ENCODE data around the gene GDE1.

Gene GDE1

DNA sequence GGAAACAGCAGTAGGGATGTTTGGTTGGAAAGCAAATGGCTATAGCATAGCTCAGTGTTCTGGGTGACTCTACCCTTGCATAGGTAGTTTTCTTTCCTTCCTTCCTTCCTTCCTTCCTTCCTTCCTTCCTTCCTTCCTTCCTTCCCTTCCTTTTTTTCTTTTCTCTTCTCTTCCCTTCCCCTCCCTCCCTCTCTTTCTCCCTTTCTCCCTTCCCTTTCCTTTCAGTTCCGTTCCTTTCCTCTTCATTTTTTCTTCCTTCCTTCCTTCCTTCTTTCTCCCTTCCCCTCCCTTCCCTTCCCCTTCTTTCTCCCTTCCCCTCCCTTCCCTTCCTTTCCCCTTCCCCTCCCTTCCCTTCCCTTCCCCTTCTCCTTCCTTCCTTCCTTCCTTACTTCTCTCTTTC, 31.3 kb downstream of the GDE1 start:
- DNase-seq (ENCODE audit: extremely low read depth in 1 of 2, low read depth in 1 of 2): no peak

DNA sequence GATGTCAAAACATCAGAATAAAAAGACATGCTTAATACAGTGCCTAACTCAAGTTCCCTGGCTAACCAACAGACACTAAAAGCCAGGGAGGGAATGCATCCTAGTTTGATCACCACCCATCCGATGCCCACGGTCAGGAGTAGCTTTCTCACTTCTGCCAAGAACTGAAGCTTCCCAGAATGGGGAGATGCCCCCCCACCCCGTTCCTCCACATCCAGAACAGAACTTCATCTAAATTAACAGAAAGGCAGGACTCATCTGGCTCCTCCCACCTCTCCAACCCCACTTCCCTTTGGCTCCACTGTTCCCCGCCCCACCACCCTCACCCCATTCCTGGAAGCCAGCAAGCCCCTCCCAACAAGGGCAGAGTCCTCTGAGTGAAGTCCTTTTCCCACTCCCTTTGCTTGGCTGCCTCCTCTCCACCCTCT, 33.7 kb downstream of the GDE1 start:
- no peak for DNase-seq (ENCODE audit: extremely low read depth in 1 of 2, low read depth in 1 of 2)

DNA sequence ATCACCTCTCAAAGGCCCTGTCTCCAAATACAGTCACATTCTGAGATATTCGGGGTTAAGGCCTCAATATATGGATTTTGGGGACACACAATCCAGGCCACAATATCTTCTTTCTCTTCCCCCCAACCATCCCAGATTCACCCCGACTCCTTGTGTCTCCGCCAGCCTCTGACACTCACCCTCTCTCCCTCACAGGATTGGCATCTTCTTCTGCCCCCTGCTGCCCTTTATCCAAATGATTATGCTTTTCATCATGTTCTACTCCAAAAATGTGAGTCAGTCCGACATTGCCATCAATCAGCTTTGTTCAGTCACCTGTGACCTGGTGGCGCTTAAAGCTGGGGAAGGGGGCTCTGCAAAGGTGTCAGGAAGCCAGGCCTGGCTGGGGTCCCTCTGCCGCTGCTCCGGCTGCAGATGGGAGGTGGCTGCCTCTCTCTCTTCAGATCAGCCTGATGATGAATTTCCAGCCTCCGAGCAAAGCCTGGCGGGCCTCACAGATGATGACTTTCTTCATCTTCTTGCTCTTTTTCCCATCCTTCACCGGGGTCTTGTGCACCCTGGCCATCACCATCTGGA, 35.1 kb downstream of the GDE1 start:
- no peak for DNase-seq (ENCODE audit: extremely low read depth in 1 of 2, low read depth in 1 of 2)

DNA sequence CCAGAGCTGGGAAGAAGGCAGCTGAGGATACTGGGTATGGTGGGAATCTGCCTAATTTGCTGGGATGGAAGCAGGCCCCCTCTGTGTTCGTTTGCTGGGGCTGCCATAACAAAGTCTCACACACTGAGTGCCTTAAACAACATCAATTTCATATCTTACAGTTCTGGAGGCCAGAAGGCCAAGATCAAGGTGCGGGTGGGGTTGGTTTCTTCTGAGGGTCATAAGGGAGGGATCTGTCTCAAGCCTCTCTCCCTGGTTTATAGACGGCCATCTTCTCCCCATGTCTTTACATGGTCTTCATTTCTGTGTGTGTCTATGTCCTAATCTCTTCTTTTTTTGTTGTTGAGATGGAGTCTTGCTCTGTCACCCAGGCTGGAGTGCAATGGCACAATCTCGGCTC, 35.8 kb downstream of the GDE1 start:
- DNase-seq (ENCODE audit: extremely low read depth in 1 of 2, low read depth in 1 of 2): no peak

DNA sequence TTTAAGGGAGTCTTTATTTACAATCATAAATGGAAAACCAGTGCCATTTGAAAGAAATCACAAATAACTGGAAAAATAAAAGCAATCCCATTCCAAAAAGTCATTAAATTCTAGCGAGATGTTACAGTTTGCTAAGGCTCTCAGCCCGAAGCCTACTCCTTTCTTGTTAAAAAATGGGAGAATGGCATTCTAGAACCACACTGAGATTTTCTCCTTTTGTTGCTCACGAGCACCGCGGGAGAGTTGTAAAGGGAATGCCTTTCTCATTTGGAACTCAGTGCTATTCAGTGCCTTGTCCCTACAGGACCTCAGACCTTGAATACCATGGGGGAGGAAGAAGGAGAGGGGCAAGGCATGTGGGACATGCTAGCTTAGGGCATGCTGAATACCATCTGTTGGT, 36.3 kb downstream of the GDE1 start:
- no peak for DNase-seq (ENCODE audit: extremely low read depth in 1 of 2, low read depth in 1 of 2)

DNA sequence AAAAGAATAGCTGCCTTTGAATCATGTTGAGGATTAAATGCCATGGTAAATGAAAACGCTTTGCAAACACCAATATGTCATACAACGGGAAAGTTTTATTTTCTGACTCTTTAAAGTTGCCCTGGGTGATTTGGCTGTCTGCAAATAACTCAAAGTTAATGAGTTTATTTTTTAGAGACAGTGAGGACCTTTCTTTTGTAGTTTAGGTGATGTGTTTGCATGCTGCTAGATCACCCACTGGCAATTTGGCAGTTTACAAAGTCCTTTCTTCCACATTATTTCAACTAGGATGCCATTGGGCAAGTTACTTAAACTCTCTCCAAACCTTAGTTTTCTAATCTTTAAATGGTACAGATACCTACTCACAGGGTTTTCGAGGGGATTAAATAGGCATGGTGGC, 37.8 kb downstream of the GDE1 start:
- no peak for DNase-seq (ENCODE audit: extremely low read depth in 1 of 2, low read depth in 1 of 2)

DNA sequence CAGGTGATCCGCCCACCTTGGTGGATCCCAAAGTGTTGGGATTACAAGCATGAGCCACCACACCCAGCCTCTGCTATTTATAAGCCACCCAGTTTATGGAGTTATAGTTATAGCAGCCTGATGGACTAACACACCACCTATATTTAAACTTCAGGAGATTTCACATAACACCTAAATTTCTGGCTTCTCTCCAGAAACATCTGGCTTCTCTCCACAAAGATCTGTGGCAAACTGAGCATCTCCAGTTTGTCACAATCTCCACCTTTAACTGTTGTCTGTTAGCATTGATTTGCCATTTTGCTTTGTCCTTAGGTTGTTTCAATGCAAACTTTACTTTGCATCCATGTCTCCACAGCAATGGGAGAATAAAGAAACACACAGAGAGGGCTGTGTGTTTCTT, 39.6 kb downstream of the GDE1 start:
- no peak for DNase-seq (ENCODE audit: extremely low read depth in 1 of 2, low read depth in 1 of 2)

DNA sequence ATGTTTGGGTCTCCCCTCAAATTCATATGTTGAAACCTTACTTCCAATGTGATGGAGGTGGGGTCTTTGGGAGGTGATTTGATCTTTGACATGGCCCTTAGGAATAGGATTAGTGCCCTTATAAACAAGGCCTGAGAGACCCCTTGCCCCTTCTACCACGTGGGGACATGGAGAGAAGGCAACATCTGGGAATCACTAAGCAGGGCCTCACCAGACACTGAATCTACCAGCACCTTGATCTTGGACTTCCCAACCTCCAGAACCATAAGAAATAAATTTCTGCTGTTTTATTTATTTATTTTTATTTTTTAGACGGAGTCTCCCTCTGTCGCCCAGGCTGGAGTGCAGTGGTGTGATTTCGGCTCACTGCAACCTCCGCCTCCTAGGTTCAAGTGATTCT, 40.1 kb downstream of the GDE1 start:
- DNase-seq (ENCODE audit: extremely low read depth in 1 of 2, low read depth in 1 of 2): no peak

DNA sequence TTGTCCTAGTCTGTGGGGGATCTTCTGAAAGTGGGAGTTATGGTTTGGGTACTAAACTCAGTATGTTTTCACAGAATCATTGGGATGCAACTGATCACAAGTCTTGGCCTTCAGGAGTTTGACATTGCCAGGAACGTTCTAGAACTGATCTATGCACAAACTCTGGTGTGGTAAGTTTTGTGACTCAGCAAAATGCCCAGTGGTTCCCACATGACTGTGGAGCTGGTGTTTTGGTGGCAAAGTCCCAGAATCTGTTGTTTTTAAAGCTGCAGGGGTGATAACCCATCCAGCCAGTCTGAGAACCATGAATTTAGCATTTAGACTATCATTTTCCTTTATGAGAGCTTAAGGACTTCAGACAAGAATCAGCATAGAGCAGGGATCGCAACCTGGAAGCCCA, 40.6 kb downstream of the GDE1 start:
- DNase-seq (ENCODE audit: extremely low read depth in 1 of 2, low read depth in 1 of 2): no peak

DNA sequence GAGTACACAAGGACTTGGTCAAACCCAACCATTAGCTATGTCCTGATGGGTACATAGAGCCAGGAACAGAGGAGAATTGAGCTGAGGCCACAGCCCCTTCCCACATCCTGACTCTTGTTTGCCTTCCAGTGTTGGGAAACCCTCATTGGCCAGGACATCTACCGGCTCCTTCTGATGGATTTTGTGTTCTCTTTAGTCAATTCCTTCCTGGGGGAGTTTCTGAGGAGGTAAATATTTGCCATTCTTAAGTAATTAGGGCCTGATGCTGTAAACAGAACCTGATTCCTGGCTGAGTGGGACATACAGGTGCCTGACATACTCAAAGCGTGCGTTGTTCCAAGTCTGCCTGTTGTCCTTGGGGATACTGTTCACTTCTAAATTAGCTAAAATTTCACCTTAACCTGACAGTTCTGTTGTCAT, 42.6 kb downstream of the GDE1 start:
- DNase-seq (ENCODE audit: extremely low read depth in 1 of 2, low read depth in 1 of 2): no peak

DNA sequence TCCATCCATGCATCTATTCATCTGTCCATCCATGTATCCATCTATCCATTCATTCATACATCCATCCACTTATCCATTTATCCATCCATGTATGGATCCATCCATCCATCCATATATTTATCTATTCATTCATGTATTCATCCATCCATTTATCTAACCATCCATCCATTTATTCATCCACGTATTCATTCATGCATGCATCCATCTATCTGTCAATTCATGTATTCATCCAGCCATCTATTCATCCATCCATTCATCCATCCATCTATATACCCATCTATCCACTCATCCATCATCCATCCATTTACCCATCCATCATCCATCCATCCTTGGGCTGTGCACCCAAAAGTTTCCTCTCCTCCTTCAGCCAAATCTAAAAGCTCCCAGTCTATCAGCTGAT, 43.4 kb downstream of the GDE1 start:
- DNase-seq (ENCODE audit: extremely low read depth in 1 of 2, low read depth in 1 of 2): no peak

DNA sequence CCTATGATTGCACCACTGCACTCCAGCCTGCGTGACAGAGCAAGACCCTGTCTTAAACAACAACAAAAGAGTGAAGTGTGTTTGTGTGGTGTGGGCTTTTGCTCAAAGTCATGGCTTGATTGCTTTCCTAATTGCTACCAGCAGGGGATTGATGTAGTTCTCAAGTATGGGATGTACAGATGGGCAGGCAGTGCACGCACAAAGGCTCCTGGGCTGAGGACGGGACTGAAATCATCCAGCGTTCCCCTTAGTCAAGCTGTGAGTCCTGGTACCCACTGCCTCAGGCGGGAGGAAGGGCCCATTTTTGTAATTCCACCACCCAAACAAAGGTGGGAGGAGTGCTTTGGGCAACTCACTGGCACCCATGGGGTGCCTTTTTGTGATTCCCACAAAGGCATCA, 47.3 kb downstream of the GDE1 start:
- DNase-seq (ENCODE audit: extremely low read depth in 1 of 2, low read depth in 1 of 2): no peak

DNA sequence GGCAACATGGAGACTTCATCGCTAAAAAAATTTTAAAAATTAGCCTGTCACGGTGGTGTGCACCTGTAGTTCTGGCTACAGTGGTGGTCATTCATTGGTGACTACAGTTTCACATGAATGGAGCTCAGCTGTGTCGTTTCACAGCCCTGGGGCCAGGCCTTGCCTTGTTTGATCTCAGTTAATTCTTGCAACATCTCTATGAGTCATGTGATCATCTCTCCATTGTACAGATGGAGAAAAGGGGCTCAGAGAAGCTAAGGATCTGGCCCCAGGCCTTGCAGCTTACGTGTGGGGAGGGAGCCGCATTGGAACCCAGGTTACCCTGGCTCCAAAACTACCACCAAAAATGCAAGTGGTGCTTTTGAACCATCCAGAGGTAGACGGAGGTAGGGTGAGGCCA, 49.4 kb downstream of the GDE1 start:
- DNase-seq (ENCODE audit: extremely low read depth in 1 of 2, low read depth in 1 of 2): no peak

DNA sequence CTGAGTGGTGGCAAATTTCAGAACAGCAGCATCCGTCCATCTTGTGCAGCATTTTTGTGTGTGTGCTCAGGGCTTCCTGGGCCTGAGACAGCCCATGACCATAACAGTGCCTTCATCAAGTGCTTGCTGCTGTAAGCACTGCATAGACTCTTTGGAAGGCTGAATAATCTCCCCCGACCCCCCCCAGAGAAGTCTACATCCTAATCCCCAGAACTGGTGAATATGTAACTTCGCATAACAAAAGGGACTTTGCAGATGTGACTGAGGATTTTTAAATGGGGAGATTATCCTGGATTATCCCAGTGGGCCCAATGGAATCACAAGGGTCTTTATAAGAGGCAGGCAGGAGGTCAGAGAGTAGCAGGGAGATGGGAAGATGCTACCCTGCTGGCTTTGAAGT, 53.6 kb downstream of the GDE1 start:
- no peak for DNase-seq (ENCODE audit: extremely low read depth in 1 of 2, low read depth in 1 of 2)

DNA sequence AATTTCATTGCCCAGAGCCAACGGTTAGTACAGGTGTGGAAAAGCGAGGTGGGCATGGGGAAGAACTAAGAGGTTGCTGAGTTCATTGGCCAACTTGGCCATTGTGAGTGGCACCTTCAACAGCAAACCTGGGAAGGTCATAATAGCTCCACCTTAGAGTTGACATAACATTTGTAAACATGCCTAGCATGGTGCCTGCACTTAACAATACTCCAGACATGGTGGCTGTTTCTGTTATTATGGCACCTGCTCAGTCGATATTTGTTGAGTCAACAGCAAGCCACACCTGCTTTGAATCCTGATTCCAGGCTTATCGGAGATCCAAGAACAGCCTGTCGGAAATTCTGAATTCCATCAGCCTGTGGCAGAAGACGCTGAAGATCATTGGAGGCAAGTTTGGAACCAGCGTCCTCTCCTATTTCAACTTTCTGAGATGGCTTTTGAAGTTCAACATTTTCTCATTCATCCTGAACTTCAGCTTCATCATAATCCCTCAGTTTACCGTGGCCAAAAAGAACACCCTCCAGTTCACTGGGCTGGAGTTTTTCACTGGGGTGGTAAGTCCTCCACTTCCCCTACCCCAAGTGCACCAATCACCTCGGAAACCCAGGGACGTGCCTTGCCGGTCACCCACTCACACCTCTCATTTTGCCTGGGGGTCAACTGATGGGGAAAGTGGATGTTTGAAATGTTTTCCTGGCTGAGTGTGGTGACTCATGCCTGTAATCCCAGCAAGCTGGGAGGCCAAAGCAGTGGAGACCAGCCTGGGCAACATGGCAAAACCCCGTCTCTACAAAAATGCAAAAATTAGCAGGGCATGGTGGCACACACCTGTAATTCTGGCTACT, 58.2 kb downstream of the GDE1 start:
- no peak for DNase-seq (ENCODE audit: extremely low read depth in 1 of 2, low read depth in 1 of 2)

DNA sequence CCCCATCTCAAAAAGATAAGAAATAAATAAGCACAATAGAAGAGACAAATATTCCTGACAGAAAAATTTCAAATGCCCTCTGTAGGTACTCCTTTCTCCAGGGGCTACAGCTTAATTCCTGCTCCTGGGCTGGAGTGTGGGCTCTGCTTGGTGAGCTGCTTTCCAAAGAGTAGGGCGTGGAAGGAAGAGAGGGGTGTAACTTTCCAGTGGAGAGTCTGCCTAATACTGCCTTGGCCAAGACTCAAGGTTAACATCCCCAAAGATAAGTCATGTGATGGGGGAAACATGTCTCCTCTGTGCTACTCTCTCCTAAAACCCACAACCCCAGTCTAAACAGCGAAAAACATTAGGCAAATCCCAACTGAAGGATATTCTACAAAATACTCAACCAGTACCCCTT, 61.5 kb downstream of the GDE1 start:
- DNase-seq (ENCODE audit: extremely low read depth in 1 of 2, low read depth in 1 of 2): no peak

DNA sequence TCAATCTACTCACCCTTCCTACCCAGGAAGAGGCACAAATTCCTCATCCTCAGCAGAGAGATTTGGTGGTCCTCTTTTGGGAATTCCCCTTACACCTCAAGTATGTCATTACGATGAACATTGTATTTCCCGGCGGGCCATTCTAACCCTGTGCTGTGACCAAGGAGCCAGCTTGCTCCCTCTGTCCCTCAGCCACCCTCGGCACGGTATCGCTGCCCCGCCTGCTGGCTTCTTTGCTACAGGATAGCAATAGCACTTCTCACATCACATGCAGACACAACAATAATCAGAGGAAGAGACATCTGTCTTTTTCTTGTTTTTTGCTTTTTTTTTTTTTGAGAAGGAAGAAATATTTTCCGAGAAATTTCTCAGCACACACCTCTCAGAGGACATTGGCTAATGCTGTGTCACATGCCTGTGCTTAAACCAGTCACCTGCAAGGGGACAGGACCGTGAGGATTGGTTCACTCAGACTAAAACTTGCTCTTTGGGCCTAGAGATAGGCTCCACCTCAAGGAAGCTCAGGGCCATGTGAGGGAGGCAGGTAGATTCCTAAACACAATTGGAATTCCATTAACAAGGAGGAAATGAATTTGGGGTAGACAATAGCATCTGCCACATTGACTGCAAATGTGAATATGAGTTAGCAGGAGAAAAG, 63.0 kb downstream of the GDE1 start:
- DNase-seq (ENCODE audit: extremely low read depth in 1 of 2, low read depth in 1 of 2): no peak
